Astrocyte of the cerebellum (primary cell): ENCODE measurements around the gene CTRB1.

ENCODE experiments used
- DNase-seq: peaks from one replicate; pipeline ENCODE4 v3.0.0-alpha.2; 2011; ENCODE audit warnings: low read depth
- H3K4me3 ChIP-seq: 2 replicates; pipeline ENCODE4 v1.5.1; 2011; ENCODE audit warnings: mild to moderate bottlenecking, low read depth, low read length, moderate library complexity
- in situ Hi-C: cut with HindIII; loops from 2 replicates; pipeline ENCODE4 v1.10.0; 2017; ENCODE audit warnings: low sequenced_read_pairs
- TF ChIP-seq, protein P1 (sequence below): IDR thresholded peaks from 2 replicates; pipeline ENCODE4 v1.5.1; 2012; ENCODE audit warnings: low read length, low read depth, moderate library complexity, mild to moderate bottlenecking; ENCODE audit errors: missing control alignments

Gene CTRB1

DNA sequence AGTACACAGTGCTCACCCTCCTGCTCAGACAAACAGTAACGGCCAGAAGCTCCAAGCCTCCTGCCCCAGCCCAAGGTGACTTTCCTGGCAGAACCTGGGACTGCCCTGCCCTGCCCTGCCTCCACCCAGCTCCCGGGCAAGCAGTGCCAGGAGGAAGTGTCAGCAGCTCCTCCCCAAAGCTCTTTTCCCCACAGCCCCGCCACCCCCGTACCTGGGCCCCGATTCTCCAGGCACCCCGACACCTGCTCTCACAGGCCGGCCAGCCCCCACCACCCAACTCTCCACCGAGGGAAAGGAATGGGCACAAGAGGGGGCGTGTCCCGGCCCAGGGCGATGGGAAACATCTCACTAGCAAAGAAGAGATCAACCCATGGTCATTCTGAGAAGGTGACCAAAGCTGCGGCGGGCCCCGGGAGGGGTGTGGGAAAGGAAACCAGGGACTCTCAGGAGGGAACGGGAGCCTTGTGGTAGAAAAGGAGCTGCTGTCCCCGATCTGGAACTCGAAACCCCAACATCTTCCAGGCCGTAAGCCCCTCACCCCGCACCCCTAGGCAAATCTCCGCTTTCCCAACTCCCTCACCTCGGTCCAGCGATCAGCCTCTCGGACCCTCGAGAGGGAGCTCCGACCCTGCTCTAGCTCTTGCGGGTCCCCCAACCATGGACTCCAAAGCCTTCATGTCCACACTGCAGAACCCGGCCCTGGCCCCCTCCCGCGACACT, 31.5 kb downstream of the CTRB1 start:
- peak overlapping the region; percentile 70 for H3K4me3 ChIP-seq
- no peak for DNase-seq
- TF ChIP-seq, protein P1, sequence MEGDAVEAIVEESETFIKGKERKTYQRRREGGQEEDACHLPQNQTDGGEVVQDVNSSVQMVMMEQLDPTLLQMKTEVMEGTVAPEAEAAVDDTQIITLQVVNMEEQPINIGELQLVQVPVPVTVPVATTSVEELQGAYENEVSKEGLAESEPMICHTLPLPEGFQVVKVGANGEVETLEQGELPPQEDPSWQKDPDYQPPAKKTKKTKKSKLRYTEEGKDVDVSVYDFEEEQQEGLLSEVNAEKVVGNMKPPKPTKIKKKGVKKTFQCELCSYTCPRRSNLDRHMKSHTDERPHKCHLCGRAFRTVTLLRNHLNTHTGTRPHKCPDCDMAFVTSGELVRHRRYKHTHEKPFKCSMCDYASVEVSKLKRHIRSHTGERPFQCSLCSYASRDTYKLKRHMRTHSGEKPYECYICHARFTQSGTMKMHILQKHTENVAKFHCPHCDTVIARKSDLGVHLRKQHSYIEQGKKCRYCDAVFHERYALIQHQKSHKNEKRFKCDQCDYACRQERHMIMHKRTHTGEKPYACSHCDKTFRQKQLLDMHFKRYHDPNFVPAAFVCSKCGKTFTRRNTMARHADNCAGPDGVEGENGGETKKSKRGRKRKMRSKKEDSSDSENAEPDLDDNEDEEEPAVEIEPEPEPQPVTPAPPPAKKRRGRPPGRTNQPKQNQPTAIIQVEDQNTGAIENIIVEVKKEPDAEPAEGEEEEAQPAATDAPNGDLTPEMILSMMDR: no peak
- in situ Hi-C loops: no loop called here

GRCh38 chr16:75250809-75251279, 32.1 kb downstream of the CTRB1 start:
- in situ Hi-C loops: no loop called here
- TF ChIP-seq, protein P1: no peak
- DNase-seq: no peak
- H3K4me3 ChIP-seq: peak overlapping the region; percentile 70

- DNase-seq: no peak
- in situ Hi-C loops: no loop called here
- TF ChIP-seq, protein P1: no peak
- peak within 1 kb of the TSS; percentile 70 for H3K4me3 ChIP-seq
Measured at GRCh38 chr16:75251280-75252048, 32.7 kb downstream of the CTRB1 start, which contains the start of gene BCAR1. Gene BCAR1, minus strand, starts transcription at chr16:75251624. Its CDS starts 142 bp downstream, at chr16:75251482.

GRCh38 chr16:75252049-75252864, 33.5 kb downstream of the CTRB1 start:
- in situ Hi-C loops: no loop called here
- H3K4me3 ChIP-seq: peak overlapping the region; percentile 15
- DNase-seq: no peak
- TF ChIP-seq, protein P1: no peak

GRCh38 chr16:75252946-75253911, 34.4 kb downstream of the CTRB1 start:
- in situ Hi-C loops: no loop called here
- no peak for DNase-seq
- H3K4me3 ChIP-seq: peak overlapping the region; percentile 14
- TF ChIP-seq, protein P1: no peak
